Thyroid gland (tissue), 4 donors: ENCODE data around the gene NFYB. TPM values are rescaled to one million over a fixed set of nuclear protein-coding genes. Genes with fewer than 3 reads are reported as not detected.
"Not testable (repeated sequence)": the region's sequence is repeated elsewhere in the genome, so short reads cannot be mapped to it uniquely, and the experiment has no call there.

Source experiments
- DNase-seq, 2 donors: peaks; one replicate each; pipeline ENCODE4 v3.0.0-alpha.2; 2019
- H3K27ac ChIP-seq, 3 donors: fragments of 200-600 bp; sonication (generic); 1 replicate in 2 of 3; 2 replicates in 1 of 3; pipeline ENCODE4 v1.5.1; 2016 to 2019; ENCODE audit warnings: mild to moderate bottlenecking in 1 of 3, moderate library complexity in 1 of 3
- H3K27me3 ChIP-seq: fragments of 200-600 bp; sonication (generic); one replicate; pipeline ENCODE4 v1.5.1; 2019
- H3K36me3 ChIP-seq, 2 donors: fragments of 200-600 bp; sonication (generic); one replicate each; pipeline ENCODE4 v1.5.1; 2016 to 2019
- H3K4me1 ChIP-seq, 2 donors: fragments of 200-600 bp; sonication (generic); one replicate each; pipeline ENCODE4 v1.5.1; 2017 to 2019
- H3K4me3 ChIP-seq, 3 donors: fragments of 200-600 bp; sonication (generic); replicated peaks in 1 of 3; 1 replicate in 2 of 3; 2 replicates in 1 of 3; pipeline ENCODE4 v1.5.1; 2016; ENCODE audit warnings: mild to moderate bottlenecking in 1 of 3
- H3K9me3 ChIP-seq: fragments of 200-600 bp; sonication (generic); one replicate; pipeline ENCODE4 v1.5.1; 2017
- POLR2A ChIP-seq, 2 donors: fragments of 450-650 bp; IDR thresholded peaks; one replicate each; pipeline ENCODE4 v1.6.1; 2017; ENCODE audit warnings: antibody characterized with exemption in 2 of 2, mild to moderate bottlenecking in 2 of 2, moderate library complexity in 1 of 2
- WGBS, 2 donors: methylation state at CpG; one replicate each; pipeline ENCODE4 v1.1.5; 2017; 5-methylcytosine and 5-hydroxymethylcytosine counted together
- intact Hi-C: fragments of 100-400 bp; cut with DNase I; formaldehyde crosslinking; loops from one replicate; pipeline ENCODE4 v1.15.1; 2023
- total RNA-seq, 4 donors: library from RNA; depleted of rRNA; stranded (reverse); fragments of >200 nt; gene quantifications; one replicate each; pipeline ENCODE4 v1.2.3, GENCODE V29; 2016
- TF ChIP-seq, protein P1 (sequence below), 6 experiments: fragments of 200-600 bp in 3 of 6; fragments of 450-650 bp in 3 of 6; sonication (generic) in 3 of 6; IDR thresholded peaks; one replicate each; pipeline ENCODE4 v1.5.1; 2016 to 2019; ENCODE audit warnings: antibody characterized with exemption in 6 of 6, mild to moderate bottlenecking in 2 of 6, inconsistent platforms in 1 of 6, moderate library complexity in 1 of 6

The NFYB gene
- total RNA-seq, 4 donors from 2014 or later, result 24.7 to 53.1 (median 37.1) TPM

DNA sequence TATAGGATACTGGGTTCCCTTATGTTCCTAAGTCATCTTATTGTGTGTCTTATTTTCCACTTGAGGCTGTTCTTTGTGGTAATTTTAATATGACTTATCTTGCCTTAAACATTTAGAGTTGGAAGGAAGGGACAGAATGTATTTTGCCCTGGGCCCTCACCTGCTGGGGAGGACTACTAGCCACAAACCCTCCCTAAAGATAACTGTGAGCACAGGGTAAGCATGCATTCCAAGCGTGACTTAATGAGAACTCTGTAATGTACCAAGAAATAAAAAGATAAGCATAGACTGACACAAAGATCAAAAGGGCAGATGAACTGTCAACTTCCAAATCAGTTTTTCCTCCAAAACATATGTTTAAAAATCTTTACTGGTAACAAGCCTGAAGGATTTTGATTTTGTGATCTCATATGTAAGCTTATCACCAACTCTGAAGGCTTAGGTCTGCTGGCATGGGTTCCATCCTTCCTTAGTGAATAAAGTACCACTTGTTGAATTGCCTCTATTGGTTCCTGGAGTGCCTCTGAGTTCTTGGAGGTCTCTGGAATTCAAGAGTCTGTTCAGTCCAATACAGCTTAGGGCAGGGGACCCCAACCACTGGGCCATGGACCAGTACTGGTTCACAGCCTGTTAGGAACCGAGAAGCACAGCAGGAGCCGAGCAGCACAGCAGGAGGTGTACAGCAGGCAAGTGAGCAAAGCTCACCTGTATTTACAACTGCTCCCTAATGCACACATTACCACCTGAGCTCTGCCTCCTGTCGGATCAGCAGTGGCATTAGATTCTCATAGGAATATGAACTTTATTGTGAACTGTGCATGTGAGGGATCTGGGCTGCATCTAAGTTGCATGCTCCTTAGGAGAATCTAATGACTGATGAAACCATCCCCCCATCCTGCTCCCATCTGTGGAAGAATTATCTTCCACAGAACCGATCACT, 29.8 kb upstream of the NFYB start:
- Histone ChIP-seq H3K36me3 (no peaks in the 10 kb centered on the region), H3K27ac (no peak overlapping the region), H3K9me3 (no peaks in the 10 kb centered on the region), H3K4me3 (no peak overlapping the region), H3K4me1 (no peaks in the 10 kb centered on the region), H3K27me3 (no peaks in the 10 kb centered on the region)
- intact Hi-C loops, result no loop called here
- no peak for TF ChIP-seq POLR2A (IDR thresholded peaks at IDR 0.05)
- TF ChIP-seq, protein P1, sequence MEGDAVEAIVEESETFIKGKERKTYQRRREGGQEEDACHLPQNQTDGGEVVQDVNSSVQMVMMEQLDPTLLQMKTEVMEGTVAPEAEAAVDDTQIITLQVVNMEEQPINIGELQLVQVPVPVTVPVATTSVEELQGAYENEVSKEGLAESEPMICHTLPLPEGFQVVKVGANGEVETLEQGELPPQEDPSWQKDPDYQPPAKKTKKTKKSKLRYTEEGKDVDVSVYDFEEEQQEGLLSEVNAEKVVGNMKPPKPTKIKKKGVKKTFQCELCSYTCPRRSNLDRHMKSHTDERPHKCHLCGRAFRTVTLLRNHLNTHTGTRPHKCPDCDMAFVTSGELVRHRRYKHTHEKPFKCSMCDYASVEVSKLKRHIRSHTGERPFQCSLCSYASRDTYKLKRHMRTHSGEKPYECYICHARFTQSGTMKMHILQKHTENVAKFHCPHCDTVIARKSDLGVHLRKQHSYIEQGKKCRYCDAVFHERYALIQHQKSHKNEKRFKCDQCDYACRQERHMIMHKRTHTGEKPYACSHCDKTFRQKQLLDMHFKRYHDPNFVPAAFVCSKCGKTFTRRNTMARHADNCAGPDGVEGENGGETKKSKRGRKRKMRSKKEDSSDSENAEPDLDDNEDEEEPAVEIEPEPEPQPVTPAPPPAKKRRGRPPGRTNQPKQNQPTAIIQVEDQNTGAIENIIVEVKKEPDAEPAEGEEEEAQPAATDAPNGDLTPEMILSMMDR (IDR thresholded peaks at IDR 0.05), result no peak
- DNase-seq, result no peak
- 85 to 89% methylated on average over 4 to 5 of the region's 5 CpGs for WGBS, 2 donors

DNA sequence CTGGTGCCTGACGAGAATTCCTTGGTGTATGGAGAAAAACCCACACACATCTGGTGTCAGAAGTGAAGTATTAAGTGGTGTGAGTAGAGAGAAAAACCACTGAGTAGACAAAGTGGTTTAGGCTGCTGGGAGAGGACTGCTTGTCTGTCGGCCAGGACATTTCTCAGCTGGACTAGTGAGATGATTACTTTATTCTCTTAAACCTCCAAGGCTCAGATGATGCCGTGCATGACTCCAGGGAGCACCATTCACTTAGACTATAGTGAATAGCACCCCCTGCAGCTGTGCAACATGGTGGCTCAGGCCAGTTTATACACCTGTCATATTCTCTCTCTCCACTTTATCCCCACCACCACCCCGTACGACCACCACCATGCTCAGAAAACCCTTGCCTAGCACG, 28.5 kb upstream of the NFYB start:
- Histone ChIP-seq H3K4me1 (no peaks in the 10 kb centered on the region), H3K9me3 (no peaks in the 10 kb centered on the region), H3K36me3 (no peaks in the 10 kb centered on the region), H3K4me3 (no peak overlapping the region), H3K27me3 (no peaks in the 10 kb centered on the region), H3K27ac (no peak overlapping the region)
- WGBS, 2 donors, result 80 to 83% methylated on average over 6 of the region's 6 CpGs
- intact Hi-C loops, result no loop called here
- no peak for TF ChIP-seq POLR2A (IDR thresholded peaks at IDR 0.05)
- TF ChIP-seq, protein P1 (IDR thresholded peaks at IDR 0.05), result no peak
- no peak for DNase-seq

DNA sequence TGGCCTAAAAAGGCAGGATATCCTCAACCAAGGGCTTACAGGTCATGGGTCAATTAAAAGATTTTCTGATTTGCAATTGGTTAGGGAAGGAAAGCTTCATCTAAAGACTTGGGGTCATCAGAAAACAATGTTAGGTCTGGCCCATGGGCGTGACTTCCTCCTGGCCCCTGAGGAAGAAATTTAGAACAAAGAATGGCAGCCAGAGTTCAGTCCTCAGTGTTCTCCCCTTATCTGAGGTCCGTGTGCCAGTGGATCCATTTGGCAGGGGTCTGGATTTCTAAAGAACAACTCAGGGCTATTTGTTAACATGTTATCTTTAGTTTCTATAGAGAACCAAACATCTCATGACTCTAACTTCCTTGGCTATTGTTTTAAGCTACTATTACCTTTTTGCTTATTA, 27.8 kb upstream of the NFYB start:
- Histone ChIP-seq H3K4me1 (no peaks in the 10 kb centered on the region), H3K4me3 (no peak overlapping the region), H3K36me3 (no peaks in the 10 kb centered on the region), H3K27ac (no peak overlapping the region), H3K9me3 (no peaks in the 10 kb centered on the region), H3K27me3 (no peaks in the 10 kb centered on the region)
- no peak for DNase-seq
- intact Hi-C loops, result no loop called here
- WGBS, 2 donors, result 60 to 82% methylated on average over 2 of the region's 2 CpGs
- TF ChIP-seq POLR2A (IDR thresholded peaks at IDR 0.05), result no peak
- TF ChIP-seq, protein P1 (IDR thresholded peaks at IDR 0.05), result no peak

DNA sequence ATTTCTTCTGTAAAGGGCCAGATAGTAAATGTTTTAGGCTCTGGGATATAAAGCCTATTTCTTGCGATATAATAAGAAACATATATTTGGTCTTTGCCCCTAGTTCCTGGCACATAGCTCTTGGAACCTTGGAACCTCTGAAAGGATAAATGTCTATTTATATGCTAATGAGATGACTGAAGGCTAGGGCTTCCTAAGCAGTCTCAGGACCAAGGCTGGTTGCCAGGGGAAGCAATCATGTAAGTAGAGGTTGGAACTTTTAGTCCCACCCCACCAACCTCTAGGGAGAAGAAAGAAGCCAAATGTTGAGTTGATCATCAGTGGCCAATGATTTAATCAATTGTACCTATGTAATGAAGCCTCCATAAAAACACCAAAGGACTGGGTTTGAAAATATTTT, 26.6 kb upstream of the NFYB start:
- Histone ChIP-seq H3K4me3 (no peak overlapping the region), H3K27ac (no peak overlapping the region), H3K27me3 (no peaks in the 10 kb centered on the region), H3K9me3 (no peaks in the 10 kb centered on the region), H3K4me1 (no peaks in the 10 kb centered on the region), H3K36me3 (no peaks in the 10 kb centered on the region)
- 35 to 88% methylated on average over 1 of the region's 1 CpG for WGBS, 2 donors
- DNase-seq, result no peak
- intact Hi-C loops, result no loop called here
- TF ChIP-seq, protein P1 (IDR thresholded peaks at IDR 0.05), result no peak

DNA sequence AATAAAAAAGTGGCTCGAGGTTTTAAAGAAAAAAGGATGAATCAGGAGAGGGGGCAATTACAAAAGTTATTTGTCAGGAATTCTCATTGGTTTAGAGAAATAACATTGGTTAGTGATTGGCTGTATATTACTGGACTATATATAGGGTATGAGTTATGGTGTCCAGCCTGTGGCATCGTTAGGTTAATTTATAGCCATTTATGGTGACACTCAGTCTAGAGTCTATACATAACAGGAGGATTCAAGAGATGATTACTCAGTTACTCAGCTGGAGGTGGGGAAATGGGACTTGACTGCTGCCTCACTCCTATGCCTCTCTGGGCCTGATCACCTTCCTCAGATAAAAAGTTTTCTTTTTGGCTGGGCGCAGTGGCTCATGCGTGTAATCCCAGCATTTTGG, 25.6 kb upstream of the NFYB start:
- Histone ChIP-seq H3K4me1 (no peaks in the 10 kb centered on the region), H3K9me3 (no peaks in the 10 kb centered on the region), H3K36me3 (no peaks in the 10 kb centered on the region), H3K27ac (no peak overlapping the region), H3K4me3 (no peak overlapping the region), H3K27me3 (no peaks in the 10 kb centered on the region)
- no peak for DNase-seq
- TF ChIP-seq, protein P1 (IDR thresholded peaks at IDR 0.05), result no peak
- TF ChIP-seq POLR2A (IDR thresholded peaks at IDR 0.05), result no peak
- WGBS, 2 donors, result 90 to 94% methylated on average over 4 of the region's 4 CpGs
- intact Hi-C loops, result no loop called here

DNA sequence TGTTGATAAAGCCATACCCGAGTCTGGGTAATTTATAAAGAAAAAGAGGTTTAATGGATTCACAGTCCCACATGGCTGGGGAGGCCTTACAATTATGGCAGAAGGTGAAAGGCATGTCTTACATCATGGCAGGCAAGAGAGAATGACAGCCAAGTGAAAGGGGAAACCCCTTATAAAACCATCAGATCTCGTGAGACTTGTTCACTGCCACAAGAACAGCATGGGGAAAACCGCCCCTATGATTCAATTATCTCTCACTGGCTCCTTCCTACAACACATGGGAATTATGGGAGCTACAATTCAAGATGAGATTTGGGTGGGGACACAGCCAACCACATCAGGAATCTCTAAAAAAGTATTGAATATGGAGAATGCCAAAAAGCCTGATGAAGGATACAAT, 25.0 kb upstream of the NFYB start:
- H3K27me3 ChIP-seq, intact Hi-C loops, H3K4me1 ChIP-seq, DNase-seq, H3K27ac ChIP-seq, H3K36me3 ChIP-seq, H3K4me3 ChIP-seq, H3K9me3 ChIP-seq: not testable (repeated sequence)
- WGBS, 2 donors, result 83 to 85% methylated on average over 3 of the region's 3 CpGs
